GM12878 (cell line): ENCODE data around the gene C1orf232.

Source experiments
- CHD4 ChIP-seq: fragments of 200-600 bp; sonication (generic); IDR thresholded peaks from 2 replicates; pipeline ENCODE4 v1.6.1; 2016; ENCODE audit warnings: mild to moderate bottlenecking
- CTCF ChIP-seq, 3 experiments: IDR thresholded peaks in 2 of 3; conservative IDR thresholded peaks in 1 of 3; 2 replicates each; pipeline ENCODE4 v1.5.1; 2011; ENCODE audit warnings: low read depth in 3 of 3, low read length in 3 of 3, mild to moderate bottlenecking in 3 of 3, control low read depth in 2 of 3, moderate library complexity in 2 of 3, inconsistent platforms in 1 of 3, mixed read lengths in 1 of 3; ENCODE audit not compliant: control insufficient read depth in 2 of 3, insufficient read depth in 1 of 3; ENCODE audit errors: extremely low read depth in 1 of 3
- MAX ChIP-seq: IDR thresholded peaks from 2 replicates; pipeline ENCODE4 v1.6.1; 2012; ENCODE audit warnings: low read depth, low read length, improper control_type of control experiment
- RB1 ChIP-seq: fragments of 450-650 bp; formaldehyde crosslinking; IDR thresholded peaks from 2 replicates; pipeline ENCODE4 v1.6.1; 2017; ENCODE audit warnings: mild to moderate bottlenecking, borderline replicate concordance

GRCh38 chr1:26169198-26169554, 413 bp upstream of the C1orf232 start:
- TF ChIP-seq MAX: no peak
- TF ChIP-seq CHD4: no peak
- TF ChIP-seq RB1: no peak
- TF ChIP-seq CTCF (IDR thresholded peaks at IDR 0.05 in 2 of 3, conservative IDR thresholded peaks at IDR 0.05 in 1 of 3; ENCODE audit: control insufficient read depth in 2 of 3, extremely low read depth in 1 of 3, insufficient read depth in 1 of 3, low read depth in 3 of 3, low read length in 3 of 3): no peak
